ENCODE data around the gene IPO13. TPM values are rescaled to one million over a fixed set of nuclear protein-coding genes. Genes with fewer than 3 reads are reported as not detected.

Gene IPO13
- total RNA-seq, 2 donors from 2014 or later, result 18.6 to 21.5 TPM

GRCh38 chr1:43963006-43963405, 16.3 kb downstream of the IPO13 start:
- Histone ChIP-seq H3K9me3 (ENCODE audit: control insufficient read depth, low read length) (no peaks in the 10 kb centered on the region), H3K4me1 (ENCODE audit: control insufficient read depth, insufficient read depth, low read length) (no peaks in the 10 kb centered on the region), H3K27ac (ENCODE audit: low read depth, low read length) (no peak overlapping the region), H3K27me3 (ENCODE audit: control insufficient read depth, insufficient read depth, low read length, poor library complexity, severe bottlenecking) (no peaks in the 10 kb centered on the region), H3K36me3 (ENCODE audit: control insufficient read depth, insufficient read depth, low read length) (peaks cover 15% of the 10 kb centered on the region), H3K9ac (ENCODE audit: extremely low read depth, low read length, poor library complexity, severe bottlenecking) (no peak overlapping the region), H3K4me3 (ENCODE audit: low read length) (no peak overlapping the region)
- Mint-ChIP-seq H3K36me3 (ENCODE audit: low read depth) (peaks cover 12% of the 10 kb centered on the region), H3K4me3 (no peak overlapping the region), H3K27ac (no peak overlapping the region), H3K27me3 (ENCODE audit: insufficient read depth) (no peaks in the 10 kb centered on the region), H3K9me3 (no peaks in the 10 kb centered on the region), H3K4me1 (no peaks in the 10 kb centered on the region)
- TF ChIP-seq CTCF (conservative IDR thresholded peaks at IDR 0.05), result no peak
- WGBS, 2 experiments (ENCODE audit: insufficient coverage in 1 of 2, insufficient read length in 1 of 2), result 94 to 95% methylated on average over 3 of the region's 3 CpGs
- DNase-seq, result no peak

GRCh38 chr1:43963890-43964289, 17.1 kb downstream of the IPO13 start:
- H3K9me3 Mint-ChIP-seq, result no peaks in the 10 kb centered on the region
- no peak overlapping the region for H3K9ac ChIP-seq (ENCODE audit: extremely low read depth, low read length, poor library complexity, severe bottlenecking)
- TF ChIP-seq CTCF (conservative IDR thresholded peaks at IDR 0.05), result no peak
- no peaks in the 10 kb centered on the region for H3K9me3 ChIP-seq (ENCODE audit: control insufficient read depth, low read length)
- WGBS, 2 experiments (ENCODE audit: insufficient coverage in 1 of 2, insufficient read length in 1 of 2), result 85 to 86% methylated on average over 4 to 5 of the region's 5 CpGs
- H3K4me1 Mint-ChIP-seq, result no peaks in the 10 kb centered on the region
- H3K27ac Mint-ChIP-seq, result no peak overlapping the region
- H3K4me3 Mint-ChIP-seq, result no peak overlapping the region
- H3K27ac ChIP-seq (ENCODE audit: low read depth, low read length), result no peak overlapping the region
- H3K27me3 ChIP-seq (ENCODE audit: control insufficient read depth, insufficient read depth, low read length, poor library complexity, severe bottlenecking), result no peaks in the 10 kb centered on the region
- H3K36me3 ChIP-seq (ENCODE audit: control insufficient read depth, insufficient read depth, low read length), result peaks cover 8% of the 10 kb centered on the region
- no peaks in the 10 kb centered on the region for H3K27me3 Mint-ChIP-seq (ENCODE audit: insufficient read depth)
- H3K4me1 ChIP-seq (ENCODE audit: control insufficient read depth, insufficient read depth, low read length), result no peaks in the 10 kb centered on the region
- no peak for DNase-seq
- peaks cover 12% of the 10 kb centered on the region for H3K36me3 Mint-ChIP-seq (ENCODE audit: low read depth)
- H3K4me3 ChIP-seq (ENCODE audit: low read length), result no peak overlapping the region

GRCh38 chr1:43965316-43965715, 18.6 kb downstream of the IPO13 start:
- Mint-ChIP-seq H3K4me3 (no peak overlapping the region), H3K9me3 (no peaks in the 10 kb centered on the region), H3K27me3 (ENCODE audit: insufficient read depth) (no peaks in the 10 kb centered on the region), H3K4me1 (peaks cover 1% of the 10 kb centered on the region), H3K36me3 (ENCODE audit: low read depth) (peaks cover 12% of the 10 kb centered on the region), H3K27ac (no peak overlapping the region)
- TF ChIP-seq CTCF (conservative IDR thresholded peaks at IDR 0.05), result no peak
- no peak for DNase-seq
- Histone ChIP-seq H3K27ac (ENCODE audit: low read depth, low read length) (no peak overlapping the region), H3K36me3 (ENCODE audit: control insufficient read depth, insufficient read depth, low read length) (no peaks in the 10 kb centered on the region), H3K9ac (ENCODE audit: extremely low read depth, low read length, poor library complexity, severe bottlenecking) (no peak overlapping the region), H3K4me3 (ENCODE audit: low read length) (no peak overlapping the region), H3K9me3 (ENCODE audit: control insufficient read depth, low read length) (no peaks in the 10 kb centered on the region), H3K4me1 (ENCODE audit: control insufficient read depth, insufficient read depth, low read length) (no peaks in the 10 kb centered on the region), H3K27me3 (ENCODE audit: control insufficient read depth, insufficient read depth, low read length, poor library complexity, severe bottlenecking) (no peaks in the 10 kb centered on the region)
- WGBS, 2 experiments (ENCODE audit: insufficient coverage in 1 of 2, insufficient read length in 1 of 2), result 90 to 95% methylated on average over 2 of the region's 3 CpGs
